CD4-positive, alpha-beta T cell treated with Interleukin-17A for 1 hour (primary cell): ENCODE results near the gene SLC20A1.
"Not testable (repeated sequence)": the region's sequence is repeated elsewhere in the genome, so short reads cannot be mapped to it uniquely, and the experiment has no call there.

Experiments used
- DNase-seq: peaks from one replicate; pipeline ENCODE4 v3.0.0-alpha.2; 2020

Gene SLC20A1

DNA sequence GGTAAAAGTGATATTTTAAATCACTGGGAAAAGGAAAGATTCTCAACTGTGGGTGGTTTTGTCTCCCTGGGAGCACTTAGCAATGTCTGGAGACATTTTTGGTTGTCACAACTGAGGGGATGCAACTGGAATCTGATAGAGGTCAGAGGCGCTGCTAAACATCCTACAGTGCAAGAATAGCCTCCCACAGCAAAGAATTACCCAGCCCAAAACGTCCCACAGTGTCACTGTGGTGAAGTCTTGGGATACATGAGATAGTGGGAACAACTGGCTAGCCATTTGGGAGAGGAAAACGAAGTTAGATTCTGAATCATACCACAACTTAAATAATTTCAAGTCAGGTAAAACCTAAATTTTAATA is 38.7 kb downstream of the SLC20A1 start:
- DNase-seq = no peak

DNA sequence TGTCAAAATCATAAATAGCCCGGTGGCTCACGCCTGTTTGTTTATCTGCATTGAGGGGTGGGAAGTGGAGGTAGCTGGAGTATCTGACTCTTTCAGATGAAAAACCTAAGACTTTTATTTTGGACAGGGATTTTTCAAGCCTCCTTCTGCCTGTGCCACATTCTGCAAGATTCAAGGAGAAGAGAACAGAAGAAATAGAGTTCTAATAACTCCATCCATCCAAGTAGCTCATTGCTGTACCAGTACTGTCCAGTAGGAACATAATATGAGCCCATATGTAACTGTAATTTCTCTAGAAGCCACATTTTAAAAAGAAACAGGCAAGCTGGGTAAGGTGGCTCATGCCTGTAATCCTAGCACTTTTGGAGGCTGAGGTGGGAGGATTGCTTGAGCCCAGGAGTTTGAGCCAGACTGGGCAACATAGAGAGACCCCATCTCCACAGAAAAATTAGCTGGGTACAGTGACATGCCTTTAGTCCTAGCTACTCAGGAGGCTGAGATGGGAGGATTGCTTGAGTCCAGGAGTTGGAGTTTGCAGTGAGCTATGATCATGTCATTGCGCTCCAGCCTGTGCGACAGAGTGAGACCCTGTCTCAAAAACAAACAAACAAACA is 39.6 kb downstream of the SLC20A1 start:
- DNase-seq = no peak

DNA sequence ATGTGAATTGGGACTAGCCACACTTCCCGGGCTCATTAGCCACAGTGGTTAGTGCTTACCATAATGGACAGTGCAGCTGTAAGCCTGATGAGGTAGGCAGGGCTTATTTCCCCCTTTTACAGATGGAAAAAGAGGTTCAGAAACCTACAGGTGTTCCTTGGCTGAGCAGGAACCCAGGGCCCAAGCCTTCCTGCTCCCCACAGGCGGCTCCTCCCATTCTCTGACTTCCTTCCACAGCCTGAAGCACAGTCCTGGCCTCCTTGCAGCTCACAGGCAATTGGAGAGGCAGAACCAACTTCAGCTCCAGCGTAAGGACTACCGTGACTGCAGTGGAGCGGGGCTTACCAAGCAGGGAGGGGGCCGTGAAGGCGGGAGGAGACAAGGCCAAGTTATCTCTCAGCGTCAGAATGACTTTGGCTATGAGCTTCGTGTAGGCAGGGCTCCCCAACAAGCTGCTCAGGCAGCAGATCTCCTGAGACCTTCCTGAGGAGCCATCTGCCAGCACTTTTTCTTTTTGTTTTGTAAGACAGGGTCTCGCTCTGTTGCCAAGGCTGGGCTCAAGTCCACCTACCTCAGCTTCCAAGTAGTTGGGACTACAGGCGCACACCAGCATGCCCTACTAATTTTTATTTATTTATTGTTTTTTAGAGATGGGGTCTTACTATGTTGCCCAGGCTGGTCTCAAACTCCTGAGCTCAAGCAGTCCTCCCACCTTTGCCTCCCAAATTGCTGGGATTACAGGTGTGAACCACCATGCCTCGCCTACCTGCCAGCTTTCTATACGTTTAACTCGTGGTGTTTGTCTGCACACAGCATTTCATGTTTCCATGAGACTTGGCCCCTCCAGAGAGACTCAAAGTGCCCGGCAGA is 40.8 kb downstream of the SLC20A1 start:
- DNase-seq = no peak

DNA sequence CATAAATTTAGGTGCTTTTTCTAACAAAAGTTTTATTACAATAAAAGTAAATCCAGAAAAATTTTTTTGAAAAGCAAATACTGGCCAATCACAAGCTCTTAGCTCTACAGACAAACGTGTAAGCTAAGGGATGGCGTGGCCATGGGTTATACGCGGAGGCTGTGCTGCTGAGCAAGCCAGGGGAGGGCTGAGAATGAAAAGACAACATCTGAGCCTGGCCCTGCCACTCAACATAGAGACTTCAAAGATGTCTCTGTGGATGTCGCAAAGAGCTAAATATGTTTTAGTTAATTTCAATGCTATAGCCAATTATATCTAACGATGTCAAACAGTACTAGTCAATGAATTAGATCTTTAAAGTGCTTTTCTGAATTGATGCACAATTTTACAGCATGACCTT is 41.8 kb downstream of the SLC20A1 start:
- DNase-seq = no peak

DNA sequence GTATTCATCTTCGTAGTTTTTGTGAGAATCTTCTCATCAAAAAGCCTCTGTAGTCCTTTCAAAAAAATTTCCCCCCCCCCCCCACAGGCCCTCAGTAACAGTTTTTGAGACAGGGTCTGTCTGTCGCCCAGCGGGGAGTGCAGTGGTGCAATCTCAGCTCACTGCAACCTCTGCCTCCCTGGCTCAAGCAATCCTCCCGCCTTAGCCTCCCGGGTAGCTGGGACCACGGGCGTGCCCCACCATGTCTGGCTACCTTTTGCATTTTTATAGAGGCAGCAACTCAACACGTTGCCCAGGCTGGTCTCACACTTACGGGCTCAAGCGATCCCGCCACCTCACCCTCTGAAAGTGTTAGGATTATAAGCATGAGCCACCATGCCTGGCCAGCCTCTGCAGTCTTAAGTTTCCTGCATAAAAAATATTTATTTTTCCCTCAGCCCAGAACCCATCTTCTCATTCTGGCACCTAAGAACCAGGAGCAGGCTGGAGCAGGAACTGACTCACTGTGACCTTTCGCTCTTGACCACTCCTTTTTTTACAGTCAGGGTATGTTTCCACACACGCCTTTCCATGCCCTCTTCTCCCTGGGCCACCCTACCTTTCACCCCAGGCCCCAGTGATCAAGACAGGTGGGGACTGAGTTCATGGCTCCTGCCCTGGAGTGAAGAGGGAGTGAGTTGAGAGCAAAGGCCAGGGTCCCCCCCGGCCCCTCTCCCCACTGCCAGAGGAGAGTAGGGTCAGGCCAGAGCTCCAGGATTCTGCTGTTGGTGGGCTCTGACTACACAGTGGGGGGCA is 42.5 kb downstream of the SLC20A1 start:
- DNase-seq = no peak

DNA sequence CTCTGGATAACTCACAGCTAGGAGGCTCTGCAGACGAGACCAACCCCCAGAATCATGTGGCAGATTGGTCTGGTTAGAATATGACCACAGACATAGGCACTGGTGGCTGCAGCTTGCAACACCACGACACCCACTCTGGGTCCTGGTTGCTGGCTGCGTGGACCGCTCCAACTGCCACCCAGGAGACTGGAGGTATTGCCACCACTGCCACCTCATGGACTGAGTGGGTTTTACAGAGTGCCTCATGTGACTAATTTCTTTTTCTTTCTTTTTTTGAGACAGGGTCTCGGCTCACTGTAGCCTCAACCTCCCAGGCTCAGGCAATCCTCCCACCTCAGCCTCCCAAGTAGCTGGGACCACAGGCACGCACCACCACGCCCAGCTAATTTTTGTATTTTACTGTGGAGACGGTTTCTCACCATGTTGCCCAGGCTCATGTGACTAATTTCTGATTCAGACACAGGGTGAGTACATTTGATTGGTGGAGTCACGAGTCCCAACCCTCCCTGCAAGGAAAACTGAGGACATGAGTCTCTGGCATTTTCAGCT is 45.2 kb downstream of the SLC20A1 start:
- DNase-seq = peak; percentile 77

DNA sequence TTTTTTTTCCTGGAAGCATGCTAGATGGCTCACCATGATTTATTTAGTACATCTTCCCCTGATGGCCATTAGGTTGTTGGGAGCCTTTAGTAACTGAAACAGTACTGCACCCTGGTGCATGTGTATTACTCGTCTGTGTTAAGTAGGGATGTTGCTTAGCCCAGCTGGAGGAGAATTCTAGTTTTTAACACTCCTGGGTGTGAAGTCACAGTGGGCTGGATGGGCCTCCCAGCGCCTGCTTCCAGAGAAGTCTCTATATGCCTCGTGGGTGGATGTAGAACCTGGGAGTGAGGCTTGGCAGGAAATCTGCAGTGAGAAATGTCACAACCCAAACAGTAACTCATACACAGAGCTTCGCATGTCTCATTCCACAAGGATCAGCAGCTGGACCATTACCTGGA is 46.1 kb downstream of the SLC20A1 start:
- DNase-seq = no peak

DNA sequence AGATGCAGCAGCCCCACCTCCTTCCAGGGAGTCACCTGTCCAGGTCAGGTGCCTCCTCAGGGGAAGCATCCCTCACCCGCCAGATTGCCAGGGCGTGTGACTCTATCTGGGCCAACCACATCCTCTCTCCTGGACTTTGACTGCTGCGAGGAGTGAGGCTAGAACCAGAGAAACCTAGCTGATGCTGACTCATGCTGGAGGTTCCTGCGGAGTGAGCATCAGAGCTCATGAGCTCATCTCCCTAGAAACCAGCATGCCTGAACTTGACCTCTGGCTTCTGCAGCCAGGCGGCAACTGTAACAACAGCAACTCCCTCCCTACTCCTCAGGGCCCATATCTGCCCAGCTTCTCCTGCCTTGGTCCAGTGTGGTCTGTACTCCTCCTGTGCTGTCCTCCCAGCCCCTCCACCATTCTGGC is 46.8 kb downstream of the SLC20A1 start:
- DNase-seq = peak; percentile 63

DNA sequence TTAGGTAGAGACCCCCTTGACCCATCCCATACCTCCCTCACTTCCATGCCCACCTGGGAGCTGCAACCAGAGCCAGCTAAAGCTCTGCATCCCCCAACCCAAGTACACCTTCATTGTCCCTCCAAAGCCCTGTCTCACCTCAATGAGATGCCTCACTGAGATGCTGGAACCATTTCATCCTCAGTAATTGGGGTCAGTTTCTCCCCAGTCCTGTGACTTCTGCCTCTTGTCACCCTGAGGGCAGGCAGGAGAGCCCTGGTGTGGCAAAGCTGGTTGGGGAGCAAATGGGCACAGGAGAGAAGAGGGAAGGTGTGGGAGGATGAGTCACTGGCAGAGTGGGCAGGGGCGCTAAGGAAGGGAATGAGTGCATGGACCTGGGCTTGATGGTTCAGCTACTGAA is 47.2 kb downstream of the SLC20A1 start:
- no peak for DNase-seq

DNA sequence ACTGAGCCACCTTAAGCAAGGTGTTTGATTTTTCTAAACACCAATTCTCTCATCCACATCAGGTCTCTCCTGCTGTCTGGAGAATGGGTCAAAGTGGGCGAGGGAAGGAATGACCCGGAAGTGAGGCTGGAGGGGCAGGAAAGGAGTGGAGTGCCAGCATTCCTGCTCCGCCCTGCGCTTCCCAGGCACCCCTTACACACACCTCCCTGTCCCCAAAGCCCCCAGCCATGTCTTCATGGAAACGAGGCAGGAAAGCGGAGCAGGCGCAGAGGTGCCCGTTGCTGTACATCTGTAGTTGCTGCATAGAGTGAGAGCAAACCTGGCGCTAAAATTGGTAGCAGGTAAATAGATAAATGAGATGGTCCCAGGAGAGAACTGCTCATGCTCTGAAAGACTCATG is 47.9 kb downstream of the SLC20A1 start:
- no peak for DNase-seq

DNA sequence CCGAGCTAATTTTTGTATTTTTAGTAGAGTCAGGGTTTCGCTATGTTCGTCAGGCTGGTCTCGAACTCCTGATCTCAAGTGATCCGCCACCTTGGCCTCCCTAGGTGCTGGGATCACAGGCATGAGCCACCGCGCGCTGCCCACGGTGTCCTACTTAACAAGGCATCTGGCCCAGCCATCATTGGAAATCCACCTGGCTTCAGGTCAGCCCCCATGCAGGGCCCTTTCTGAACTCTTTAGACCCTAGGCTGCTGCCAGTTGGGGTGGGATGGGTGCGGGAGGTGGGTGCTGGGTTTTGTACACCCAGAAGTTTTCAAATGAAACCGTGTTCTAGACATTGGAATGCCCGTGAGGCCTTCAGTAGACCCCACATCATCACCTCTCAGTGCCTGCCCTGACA is 48.4 kb downstream of the SLC20A1 start:
- no peak for DNase-seq

DNA sequence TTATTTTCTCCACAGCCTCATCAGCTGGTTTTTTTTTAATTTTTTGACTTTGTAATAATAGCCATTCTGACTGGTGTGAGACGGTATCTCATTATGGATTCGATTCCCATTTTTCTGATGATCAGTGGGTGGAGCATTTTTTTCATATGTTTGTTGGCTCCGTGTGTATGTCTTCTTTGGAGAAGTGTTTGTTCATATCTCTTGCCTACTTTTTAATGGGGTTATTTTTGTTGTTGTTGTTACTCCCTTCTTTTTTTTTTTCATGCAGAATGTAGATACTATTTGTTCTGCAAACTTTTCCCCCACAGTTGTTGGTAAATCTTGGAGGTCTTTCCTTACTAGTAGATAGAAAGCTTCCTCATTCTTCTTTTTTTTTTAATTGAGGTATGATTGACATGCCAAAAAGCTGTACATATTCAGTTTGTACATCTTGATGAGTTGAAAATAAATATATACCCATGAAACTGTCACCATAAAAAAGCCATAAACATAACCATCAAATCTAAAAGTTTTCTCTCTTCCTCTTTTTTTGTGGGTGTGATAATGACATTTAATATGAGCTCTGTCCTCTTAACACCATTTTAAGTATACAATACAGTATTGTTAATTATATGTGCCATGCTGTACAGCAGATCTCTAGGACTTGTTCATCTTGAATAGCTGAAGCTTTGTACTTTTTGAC is 53.2 kb downstream of the SLC20A1 start:
- DNase-seq = no peak

DNA sequence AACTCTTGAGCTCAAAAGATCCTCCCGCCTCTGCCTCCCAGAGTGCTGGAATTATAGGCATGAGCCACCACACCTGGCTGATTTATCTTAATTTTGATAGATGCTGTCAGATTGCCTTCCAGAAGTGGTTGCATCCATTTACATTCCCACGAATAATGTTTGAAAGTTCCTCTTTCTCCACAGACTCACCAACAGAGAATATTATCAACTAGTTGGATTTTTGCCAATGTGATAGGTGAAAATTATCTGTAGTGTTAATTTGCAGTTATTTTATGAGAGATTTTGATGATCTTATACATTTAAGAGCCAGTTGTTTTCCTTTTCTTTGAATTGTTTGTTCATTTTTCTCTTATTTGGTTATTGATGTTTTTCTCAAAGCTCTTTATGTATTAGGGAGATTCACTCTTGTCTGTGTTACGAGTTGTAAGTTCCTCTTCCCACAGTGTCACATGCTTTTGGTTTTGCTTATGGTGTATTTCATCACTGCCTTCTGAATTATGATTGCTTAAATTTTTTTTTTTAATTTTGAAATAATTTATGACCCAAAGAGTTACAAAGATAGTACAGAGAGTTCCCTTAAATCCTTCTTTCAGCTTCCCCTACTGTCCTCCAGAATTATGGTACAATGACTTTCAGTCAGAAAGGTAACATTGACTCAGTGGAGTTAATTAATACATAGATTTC is 54.4 kb downstream of the SLC20A1 start:
- no peak for DNase-seq

DNA sequence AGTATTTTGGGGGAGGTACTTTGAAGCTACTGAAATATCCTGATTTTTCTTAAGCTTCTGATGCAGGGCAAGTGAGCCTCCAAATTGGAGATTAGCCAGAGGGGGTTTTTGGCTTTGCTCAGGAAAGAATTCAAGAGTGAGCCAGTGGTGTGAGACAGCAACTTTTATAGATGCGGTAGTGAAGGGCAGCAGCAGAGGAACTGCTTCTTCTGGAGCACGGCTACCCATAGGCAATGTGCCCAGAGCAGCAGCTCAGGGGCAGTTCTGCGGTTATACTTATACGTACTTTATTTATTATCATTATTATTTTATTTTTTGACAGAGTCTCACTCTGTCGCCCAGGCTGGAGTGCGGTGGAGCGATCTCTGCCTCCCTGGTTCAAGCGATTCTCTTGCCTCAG is 55.3 kb downstream of the SLC20A1 start:
- no peak for DNase-seq

DNA sequence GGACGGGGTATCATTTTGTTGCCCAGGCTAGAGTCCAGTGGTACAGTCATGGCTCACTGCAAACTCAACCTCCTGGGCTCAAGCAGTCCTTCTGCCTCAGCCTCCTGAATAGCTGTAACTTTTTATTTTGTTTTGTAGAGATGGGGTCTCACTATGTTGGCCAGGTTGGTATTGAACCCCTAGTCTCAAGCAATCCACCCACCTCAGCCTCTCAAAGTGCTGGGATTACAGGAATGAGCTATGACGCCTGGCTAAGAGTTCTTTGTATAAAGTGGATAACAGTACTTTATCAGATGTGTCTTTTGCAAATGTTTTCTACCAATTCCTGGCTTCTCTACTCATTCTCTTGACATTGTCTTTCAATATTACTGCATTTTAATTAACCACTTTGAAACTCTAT is 57.9 kb downstream of the SLC20A1 start:
- DNase-seq = no peak

DNA sequence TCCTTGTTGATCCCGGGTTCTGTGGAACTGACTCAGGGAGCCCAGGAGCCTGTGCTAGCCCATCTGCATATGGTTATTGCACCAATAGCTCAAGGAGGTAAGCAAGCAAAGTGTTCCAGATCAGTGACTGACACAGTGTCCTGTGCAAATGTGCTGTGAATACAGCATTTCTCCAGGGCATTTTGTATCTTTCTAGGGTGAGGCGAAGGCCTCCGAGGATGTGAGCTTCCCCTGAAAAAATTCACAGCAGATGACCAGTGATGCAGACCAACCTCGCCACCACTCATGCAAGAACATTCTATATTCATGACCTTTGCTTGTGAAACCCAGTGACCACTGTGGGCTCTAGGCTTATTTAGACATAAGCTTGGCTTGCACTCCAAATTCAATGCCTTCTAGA is 59.8 kb downstream of the SLC20A1 start:
- DNase-seq = no peak

DNA sequence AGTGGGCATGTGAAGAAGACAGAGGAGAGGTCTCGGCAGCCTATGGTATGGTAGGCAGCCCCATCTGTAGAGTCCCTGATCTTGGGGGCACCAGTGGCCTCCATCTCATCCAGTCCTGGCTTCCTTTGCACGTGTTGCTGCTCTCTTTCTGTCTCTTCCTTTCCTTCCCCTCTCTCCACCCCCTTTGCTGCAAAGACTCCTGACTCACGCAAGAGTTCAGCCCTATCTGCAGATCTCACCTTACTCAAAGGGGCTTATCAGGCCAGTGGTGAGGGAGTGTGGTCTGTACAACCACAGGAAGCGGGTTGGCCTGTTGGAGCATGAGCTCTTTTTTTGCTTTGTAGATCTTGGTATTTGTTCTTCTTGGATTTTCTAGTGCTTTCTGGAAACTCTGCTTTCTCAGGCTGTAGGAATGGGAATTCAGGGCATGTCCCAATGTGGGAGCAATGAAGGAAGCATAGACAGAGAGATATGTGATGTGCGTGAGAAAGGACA is 60.5 kb downstream of the SLC20A1 start:
- DNase-seq = peak; percentile 55

DNA sequence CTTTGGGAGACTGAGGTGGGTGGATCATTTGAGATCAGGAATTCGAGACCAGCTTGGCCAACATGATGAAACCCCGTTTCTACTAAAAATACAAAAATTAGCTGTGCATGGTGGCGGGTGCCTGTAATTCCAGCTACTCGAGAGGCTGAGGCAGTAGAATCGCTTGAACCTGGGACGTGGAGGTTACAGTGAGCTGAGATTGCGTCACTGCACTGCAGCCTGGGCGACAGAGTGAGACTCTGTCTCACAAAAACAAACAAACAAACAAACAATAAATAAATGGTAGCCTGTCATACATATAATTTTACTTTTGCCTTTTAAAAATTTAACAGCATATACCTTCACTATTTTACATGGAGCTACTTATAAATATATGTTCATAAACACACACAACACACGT is 61.2 kb downstream of the SLC20A1 start:
- DNase-seq = not testable (repeated sequence)

DNA sequence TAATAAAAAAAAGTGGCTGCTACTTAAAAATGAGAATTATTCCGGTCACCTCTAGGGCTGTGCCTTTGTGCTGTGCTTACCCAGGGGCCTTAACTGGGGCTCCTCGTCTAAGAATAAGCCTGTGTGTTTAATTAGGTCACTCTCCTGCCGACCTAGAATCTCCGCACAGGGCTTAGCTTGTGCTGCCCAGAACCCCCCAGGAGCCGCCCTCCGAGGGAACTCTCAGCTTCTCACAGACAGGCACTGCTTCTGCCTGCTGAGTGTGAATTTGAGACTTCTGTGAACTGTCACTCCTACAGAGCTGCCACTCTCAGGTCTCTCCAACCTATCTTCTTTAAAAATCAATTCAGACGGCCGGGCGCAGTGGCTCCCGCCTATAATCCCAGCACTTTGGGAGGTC is 63.2 kb downstream of the SLC20A1 start:
- no peak for DNase-seq

DNA sequence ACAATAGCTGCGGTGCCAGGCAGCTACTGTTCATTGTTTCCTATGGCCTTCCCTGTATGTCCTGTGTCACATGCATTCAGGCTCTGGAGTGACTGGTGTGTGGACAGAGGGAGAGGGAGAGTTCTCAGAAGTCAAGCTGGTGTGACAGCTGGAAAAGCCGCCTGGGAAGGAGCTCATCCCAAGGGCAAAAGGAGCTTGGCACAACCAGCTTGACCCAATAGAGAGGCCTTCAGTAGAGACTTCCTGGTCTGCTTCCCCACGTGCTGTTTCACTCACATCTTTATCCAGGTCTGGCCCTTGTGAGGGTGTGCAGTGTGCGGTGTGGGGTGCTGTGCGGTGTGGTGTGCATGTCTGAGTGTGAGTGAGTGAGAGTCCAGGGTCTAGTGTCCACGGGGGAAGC is 64.0 kb downstream of the SLC20A1 start:
- no peak for DNase-seq

DNA sequence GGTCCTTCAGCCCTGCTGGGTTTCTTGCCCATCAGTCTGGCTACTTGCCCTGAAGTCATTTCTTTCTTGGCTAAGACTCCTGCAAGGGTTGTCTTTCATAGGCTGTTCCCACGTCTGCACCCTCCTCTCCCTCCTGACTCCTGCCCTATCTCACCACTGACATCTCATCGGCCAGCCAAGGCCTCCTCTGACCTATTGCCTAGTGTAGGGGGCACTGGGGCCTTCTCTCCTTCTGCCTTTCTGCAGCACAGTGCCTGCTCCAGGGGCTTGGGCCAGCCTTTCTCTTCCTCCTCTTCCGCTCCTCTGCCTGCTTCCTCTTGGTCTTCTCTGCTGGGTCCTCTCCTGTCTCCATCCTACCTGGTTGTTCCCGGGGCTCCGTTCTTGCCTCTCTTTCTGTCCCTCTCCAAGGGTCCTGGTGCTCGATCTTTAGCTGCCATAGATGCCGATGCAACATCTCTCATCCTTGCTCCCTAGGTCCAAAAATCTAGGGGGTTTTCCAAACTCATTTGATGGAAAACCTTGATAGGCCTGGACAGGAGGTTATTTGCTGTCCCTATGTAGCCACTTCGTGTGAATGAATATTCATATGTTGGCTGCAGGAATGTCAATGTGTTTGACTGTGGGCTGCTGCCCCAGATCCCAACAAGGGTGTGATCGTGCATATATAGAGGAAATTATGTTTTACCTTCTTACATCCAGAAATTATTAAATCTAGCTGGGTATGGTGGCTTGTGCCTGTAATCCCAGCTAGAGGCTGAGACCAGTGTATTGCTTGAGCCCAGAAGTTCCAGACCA is 65.4 kb downstream of the SLC20A1 start:
- no peak for DNase-seq
